ENCODE data around the gene UFSP2.

The UFSP2 gene

DNA sequence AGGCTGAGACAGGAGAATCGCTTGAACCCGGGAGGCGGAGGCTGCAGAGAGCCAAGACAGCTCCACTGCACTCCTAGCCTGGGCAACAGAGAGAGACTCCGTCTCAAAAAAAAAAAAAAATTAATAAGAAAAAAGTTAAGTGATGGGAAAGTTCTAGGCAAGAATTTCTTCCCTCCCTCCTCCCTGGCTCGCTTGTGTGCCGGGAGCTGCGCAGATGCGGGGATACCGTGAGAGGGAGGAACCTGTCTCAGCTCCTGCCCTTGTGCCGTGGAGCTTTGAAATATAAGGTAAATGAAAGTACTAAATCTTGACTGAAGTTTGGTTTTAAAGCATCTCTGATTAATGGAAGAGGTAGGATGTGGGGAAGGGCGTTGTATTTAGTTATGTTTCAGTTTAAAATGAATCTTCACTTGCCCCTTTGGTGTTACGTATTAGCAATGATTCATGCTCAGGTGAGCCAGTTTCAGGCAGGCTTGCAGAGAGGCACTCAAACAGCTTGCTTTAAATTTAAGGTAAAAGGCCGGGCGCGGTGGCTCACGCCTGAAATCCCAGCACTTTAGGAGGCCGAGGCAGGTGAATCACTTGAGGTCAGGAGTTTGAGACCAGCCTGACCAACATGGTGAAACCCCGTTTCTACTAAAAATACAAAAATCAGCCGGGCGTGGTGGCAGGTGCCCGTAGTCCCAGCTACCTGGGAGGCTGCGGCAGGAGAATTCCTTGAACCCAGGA is 1.4 kb upstream of the UFSP2 start:
- DNase-seq (no peak), ATAC-seq (no peak)

DNA sequence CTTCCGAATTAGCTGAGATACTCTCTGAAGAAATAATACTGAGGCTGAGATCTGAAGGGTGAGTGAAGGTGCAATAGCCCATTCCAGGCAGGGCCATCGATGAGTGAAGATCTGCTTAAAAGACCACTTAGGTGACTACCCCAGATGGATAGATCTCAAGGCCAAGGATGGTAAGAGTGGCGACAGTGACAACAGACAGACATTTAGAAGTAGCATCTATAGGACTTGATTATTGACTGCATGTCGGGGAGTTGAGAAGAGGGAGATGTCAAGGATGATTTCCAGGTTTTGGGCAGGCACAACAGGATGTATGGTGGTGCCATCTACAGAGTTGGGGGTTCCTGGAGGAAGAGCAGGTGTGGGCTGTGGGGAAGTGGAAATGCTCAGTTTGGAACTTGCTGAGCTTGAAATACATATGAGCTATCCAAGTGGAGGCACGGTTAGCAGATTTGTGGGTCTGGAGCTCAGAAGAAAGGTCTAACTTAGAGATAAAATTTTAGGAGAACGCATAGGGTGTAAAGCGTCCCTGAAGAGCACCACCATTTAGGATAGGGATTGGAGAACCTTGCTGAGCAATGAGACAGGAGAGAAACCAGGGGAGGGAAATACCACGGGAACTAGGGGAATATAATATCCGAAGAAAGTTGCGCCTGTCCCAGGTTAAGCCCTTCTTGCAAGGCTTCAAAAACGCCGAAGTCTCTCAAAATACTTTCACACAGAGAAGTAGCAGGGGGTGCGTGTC is 688 bp downstream of the UFSP2 start:
- DNase-seq (no peak), ATAC-seq (no peak)

DNA sequence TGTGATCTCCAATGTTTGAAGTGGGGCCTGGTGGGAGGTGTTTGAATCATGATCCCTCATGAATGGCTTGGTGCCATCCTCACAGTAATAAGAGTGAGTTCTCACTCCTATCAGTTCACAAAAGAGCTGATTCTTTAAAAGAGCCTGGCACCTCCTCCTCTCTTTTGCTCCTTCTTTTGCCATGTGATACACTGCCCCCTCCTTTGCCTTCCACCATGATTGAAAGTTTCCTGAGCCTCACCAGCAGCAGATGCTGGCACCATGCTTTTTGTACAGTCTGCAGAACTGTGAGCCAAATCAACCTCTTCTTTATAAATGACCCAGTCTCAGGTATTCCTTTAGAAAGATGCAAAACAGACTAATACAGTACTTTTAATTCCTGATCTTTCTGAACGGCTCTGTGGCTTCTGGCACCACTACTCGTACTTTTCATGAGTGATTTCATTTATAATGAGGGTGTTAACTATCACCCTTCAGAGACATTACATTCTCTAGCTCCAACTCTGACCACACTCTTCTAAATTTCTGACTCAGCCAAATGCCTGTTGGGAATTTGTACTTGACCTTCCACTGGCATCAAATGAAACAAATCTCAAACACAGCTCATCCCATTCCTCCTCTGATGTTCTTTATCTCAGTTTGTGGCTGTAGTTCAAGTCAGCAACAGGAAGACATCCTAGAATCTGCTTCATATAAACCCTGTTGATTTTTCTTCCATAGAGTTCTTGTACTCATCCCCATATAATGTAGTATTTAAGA is 4.2 kb downstream of the UFSP2 start:
- DNase-seq (no peak), ATAC-seq (no peak)

DNA sequence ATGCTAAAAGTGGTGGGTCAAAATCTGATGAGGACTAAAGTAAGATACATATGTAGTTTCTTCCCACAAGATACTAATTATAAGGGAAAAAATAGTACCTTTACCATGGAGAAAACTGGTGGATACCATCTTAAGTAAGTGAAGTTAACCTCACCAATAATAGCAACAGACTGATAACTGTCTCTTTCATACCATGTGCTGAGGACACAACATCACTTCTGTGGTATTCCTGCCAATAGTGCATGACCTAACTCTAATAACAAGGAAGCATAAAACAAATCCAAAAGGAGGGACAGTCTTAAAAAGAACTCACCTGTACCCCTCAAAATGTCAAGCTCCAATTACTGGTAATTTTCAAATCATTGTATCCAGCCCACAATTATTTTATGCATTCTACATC is 8.8 kb downstream of the UFSP2 start:
- ATAC-seq: no peak
- DNase-seq: no peak

DNA sequence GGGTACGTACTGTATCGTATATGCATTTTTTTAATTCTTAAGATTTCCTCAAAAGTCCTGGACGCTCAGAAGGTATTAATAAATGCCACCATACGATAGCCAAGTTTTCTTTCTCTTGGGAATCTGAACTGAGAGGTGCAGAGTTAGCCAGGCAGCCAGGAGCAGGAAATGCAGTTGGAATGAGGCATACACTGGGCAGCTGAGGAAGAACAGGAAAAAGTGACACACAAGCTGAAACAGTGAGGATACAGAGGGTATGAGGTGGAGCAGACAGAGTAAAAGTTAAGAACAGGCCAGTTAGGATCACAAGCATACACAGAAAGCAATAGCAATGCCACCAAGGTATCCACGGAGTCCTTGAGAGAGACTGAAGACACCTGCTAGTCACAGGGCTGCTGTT is 13.4 kb downstream of the UFSP2 start:
- ATAC-seq (no peak), DNase-seq (no peak)

GRCh38 chr4:185411849-185412248 is 13.9 kb downstream of the UFSP2 start:
- DNase-seq: no peak
- no peak for ATAC-seq

GRCh38 chr4:185408432-185408831 is 17.3 kb downstream of the UFSP2 start:
- no peak for ATAC-seq
- DNase-seq: no peak

DNA sequence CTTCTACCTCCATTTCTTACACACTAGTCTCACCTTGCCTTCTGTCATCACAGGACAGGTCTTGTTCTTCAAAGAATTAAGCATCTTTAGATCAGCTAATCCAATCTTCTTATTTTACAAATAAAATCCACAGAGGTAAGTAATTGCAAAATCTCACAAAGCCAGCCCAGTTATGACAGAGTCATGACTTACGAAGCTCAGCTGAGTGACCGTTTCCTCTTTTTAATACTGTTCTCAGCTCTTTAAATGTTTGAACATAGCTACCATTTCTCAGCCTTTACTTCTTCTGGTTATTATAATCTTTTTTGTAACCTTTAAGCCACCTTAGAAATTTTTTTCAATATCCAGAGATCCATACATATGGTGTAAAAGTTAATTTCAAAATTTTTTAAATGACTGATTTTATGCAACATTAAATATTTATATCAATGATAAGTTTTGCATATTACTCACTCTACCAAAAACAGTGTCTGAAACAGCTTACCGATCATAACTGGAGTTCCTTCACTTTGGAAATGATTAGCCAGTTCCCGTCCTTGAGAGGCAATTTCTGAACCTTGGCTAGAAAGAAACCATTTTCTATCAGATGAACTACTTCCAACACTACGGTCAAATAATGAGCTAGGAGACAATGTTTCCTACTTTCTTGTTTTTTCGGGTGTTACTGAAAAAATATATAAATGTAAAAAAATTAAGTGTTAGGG is 20.3 kb downstream of the UFSP2 start:
- DNase-seq (no peak), ATAC-seq (no peak)

DNA sequence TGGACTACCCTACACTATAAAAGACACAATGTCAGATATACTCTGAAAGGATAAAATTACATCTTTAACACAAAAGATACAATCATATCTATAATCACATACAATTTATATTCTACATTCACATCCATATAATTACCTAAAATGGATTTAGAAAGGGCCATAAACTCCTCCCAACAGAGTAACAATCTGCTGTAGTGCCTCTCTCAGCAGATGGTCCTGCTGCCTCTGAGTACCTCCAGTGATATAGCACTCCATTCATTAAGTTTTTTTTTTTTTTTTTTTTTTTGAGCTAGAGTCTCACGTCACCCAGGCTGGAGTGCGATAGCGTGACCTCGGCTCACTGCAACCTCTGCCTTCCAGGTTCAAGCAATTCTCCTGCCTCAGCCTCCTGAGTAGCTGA is 21.7 kb downstream of the UFSP2 start:
- ATAC-seq (no peak), DNase-seq (no peak)

- ATAC-seq: no peak
- no peak for DNase-seq
Observed at GRCh38 chr4:185399466-185399865, 26.3 kb downstream of the UFSP2 start.

DNA sequence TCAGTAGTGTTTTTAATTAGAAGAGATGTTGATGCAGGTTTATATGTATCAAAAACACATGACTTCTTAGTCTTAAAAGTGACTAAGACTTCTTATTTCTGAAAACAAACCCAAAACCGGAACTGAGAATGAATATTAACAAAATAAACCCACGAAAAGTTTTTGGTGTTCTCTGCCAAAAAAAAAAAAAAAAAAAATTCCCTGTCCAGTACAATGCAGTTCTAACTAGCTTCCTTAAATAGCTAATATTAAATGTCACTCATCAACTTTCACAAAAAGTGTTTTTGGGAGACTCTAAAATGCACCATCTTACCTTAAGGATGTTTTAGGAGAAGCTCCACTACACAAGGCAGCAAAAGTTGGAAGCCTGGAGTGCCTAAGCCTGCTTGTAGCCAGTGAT is 27.1 kb downstream of the UFSP2 start:
- ATAC-seq: no peak
- no peak for DNase-seq

GRCh38 chr4:185396724-185397385 is 28.9 kb downstream of the UFSP2 start, which contains the start of gene ANKRD37:
TSS of gene ANKRD37 (plus strand) at chr4:185396841. CDS start at chr4:185396924, 83 bp downstream.
- DNase-seq (no peak), ATAC-seq (no peak)

- ATAC-seq: peak; percentile 93
Observed at GRCh38 chr4:185395956-185396723, 29.6 kb downstream of the UFSP2 start.

DNA sequence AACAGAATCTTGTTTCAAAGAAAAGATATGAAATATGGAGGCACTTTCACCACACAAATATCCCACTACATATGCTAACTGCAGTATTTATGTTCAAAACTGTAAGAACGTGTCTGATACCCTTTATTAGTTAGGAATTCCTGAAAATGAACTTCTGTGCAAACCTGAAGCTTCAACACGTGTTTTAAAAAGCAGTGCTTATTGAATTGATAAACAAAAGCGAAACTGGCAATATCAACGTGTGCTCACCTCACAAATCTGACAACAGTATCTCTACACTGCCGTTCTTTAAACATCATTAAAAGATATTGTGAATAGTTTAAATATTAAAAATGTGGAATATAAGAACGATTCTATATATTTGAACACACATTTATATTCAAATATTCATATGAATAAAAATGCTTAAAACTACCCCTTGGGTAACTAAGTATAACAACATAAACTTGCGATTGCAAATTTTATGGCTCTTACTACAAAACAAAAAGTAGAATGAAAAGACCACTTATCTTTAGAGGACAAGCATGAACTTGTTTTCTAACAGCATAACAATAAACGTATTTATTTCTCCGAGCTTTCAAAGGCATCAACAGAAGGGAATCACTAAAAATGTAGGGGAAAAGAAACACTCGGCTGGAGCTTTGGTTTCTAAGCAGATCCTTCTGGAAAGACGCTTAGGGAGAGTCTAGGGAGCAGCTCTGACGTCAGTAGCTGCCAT is 30.4 kb downstream of the UFSP2 start, which contains the start of gene LRP2BP:
Gene LRP2BP, minus strand, starts transcription at position 687 of the 718 bp plus-strand sequence. CDS start 17,738 bp downstream, outside the sequence.
- no peak for ATAC-seq
- DNase-seq: no peak

More at GRCh38 chr4:185395956-185396723, 29.6 kb downstream of the UFSP2 start:
- DNase-seq: peak; percentile 97

GRCh38 chr4:185394568-185395237 is 31.1 kb downstream of the UFSP2 start:
- ATAC-seq (peak; percentile 30), DNase-seq (no peak)

DNA sequence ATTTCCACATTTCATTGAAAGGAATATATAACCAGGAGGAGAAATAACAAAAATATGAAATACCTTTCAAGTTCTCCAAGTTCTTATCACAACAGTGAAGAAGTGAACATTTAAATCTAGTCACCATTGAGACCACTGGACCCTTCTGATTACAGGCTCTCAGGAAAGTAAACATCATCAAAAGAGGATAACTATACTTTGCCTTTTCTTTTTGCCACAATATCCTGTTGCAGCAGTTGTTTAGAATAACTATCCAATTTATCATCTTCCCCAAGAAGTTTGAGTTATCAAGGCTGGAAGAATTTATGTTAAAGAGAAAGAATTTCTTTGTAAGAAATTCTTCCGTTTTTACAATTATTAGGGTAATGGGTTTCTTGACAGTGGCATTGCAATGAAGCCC is 33.6 kb downstream of the UFSP2 start:
- no peak for DNase-seq
- no peak for ATAC-seq

DNA sequence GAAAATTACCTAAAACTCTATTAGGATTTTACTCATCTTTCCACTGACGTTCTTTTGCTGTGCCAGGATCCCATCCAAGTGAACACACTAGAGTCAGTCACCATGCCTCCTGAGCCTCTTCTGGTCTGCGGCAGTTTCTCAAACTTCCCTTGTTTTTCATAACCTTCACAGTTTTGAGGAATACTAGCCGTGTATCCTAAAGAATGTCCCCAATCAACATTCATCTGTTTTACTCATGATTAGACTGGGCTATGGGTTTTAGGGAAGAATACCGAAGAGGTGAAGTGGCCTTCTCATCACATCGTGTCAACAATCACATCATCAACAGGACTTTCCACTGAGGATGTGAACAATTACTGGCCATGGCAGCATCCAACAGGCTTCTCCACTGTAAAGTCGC is 34.8 kb downstream of the UFSP2 start:
- ATAC-seq (no peak), DNase-seq (no peak)

DNA sequence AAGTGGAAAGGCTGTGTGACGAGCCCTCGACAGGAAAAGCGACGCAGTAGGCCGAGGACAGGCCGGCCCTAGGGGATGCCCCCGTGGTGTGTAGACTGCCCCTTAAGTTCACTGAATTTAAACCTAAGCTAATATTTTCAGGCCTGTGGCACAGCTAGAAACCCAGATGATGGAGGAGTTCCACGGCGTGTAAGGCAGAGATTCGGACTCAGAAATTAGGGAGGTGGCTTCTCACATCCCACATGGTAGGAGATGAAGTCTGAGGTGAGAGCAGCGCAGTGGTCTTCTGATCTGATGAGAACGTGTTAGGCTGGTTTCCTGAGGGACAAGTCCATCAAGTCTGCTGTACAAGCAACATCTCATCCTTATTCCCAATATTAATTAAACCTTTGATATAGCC is 37.8 kb downstream of the UFSP2 start:
- no peak for ATAC-seq
- DNase-seq: no peak

DNA sequence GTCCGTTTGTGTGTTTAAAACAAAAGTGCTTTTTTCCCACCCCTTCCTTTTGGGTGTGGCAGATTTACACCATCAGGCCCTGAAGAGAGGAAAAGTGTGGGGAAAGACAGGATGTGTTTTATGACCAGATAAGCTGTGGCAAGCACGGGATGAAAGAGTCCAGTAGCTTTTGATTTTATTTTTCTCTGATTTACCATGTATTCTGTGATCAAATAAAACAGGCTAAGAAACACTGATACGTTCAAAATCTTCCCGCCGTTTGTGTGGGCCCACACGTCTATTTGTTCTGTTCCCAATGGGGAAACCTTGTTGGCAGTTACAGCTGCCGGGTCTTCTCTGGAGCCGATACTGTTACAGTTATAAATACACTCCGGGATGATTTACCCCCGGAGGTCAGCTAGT is 40.8 kb downstream of the UFSP2 start:
- no peak for ATAC-seq
- DNase-seq: no peak

DNA sequence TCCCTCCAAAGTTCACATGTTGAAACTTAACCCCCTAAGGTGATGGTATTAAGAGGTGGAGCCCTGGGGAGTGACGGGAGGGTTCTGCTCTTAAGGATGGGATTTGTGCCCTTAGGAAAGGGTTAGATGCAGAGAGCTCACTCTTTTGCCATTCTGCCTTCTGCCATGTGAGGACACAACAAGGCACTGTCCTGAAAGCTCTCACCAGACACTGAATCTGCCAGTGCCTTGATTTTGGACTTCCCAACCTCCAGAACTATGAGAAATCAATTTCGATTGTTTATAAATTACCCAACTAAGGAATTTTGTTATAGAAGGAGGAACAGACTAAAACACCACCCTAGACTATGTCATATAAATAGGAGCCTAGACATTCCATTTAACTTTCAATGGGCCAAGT is 41.7 kb downstream of the UFSP2 start:
- DNase-seq (no peak), ATAC-seq (no peak)

Measured in stimulated activated naive CD8-positive, alpha-beta T cell treated with anti-CD3 and anti-CD28 coated beads, Interleukin-15, Interleukin-2, amounts not matched to agents 100 U/mL and 50 U/mL, for 24 hours (primary cell).